Endodermal cell (in vitro differentiated cells): ENCODE results near the gene GPR63. TPM values are rescaled to one million over a fixed set of nuclear protein-coding genes. Genes with fewer than 3 reads are reported as not detected.

ENCODE experiments used
- DNase-seq: peaks from one replicate; pipeline ENCODE4 v3.0.0-alpha.2; 2017
- H3K27ac ChIP-seq: 2 replicates; pipeline ENCODE4 v1.5.1; 2013; ENCODE audit warnings: mild to moderate bottlenecking, low read depth, low read length, moderate library complexity
- H3K27me3 ChIP-seq: 2 replicates; pipeline ENCODE4 v1.6.1; 2013; ENCODE audit warnings: mild to moderate bottlenecking, low read length, moderate library complexity; ENCODE audit not compliant: insufficient read depth, control insufficient read depth, poor library complexity, severe bottlenecking
- H3K36me3 ChIP-seq: 2 replicates; pipeline ENCODE4 v1.7.0; 2013; ENCODE audit warnings: mild to moderate bottlenecking, low read length, moderate library complexity; ENCODE audit not compliant: control insufficient read depth, insufficient read depth
- H3K4me1 ChIP-seq: one replicate; pipeline ENCODE4 v1.7.0; 2013; ENCODE audit warnings: low read length; ENCODE audit not compliant: control insufficient read depth, insufficient read depth
- H3K4me3 ChIP-seq: 2 replicates; pipeline ENCODE4 v1.5.1; 2013; ENCODE audit warnings: mild to moderate bottlenecking, low read length, moderate library complexity
- H3K9ac ChIP-seq: 2 replicates; pipeline ENCODE4 v1.6.1; 2013; ENCODE audit warnings: mild to moderate bottlenecking, low read length, moderate library complexity; ENCODE audit not compliant: poor library complexity, severe bottlenecking; ENCODE audit errors: extremely low read depth
- H3K9me3 ChIP-seq: 2 replicates; pipeline ENCODE4 v1.6.1; 2013; ENCODE audit warnings: mild to moderate bottlenecking, low read length, moderate library complexity; ENCODE audit not compliant: control insufficient read depth
- H3K27ac Mint-ChIP-seq: 2 replicates; pipeline ENCODE4 v1.8.0; 2020; ENCODE audit warnings: mixed read lengths
- H3K27me3 Mint-ChIP-seq: 2 replicates; pipeline ENCODE4 v1.8.0; 2021; ENCODE audit warnings: mild to moderate bottlenecking, mixed read lengths; ENCODE audit not compliant: insufficient read depth
- H3K36me3 Mint-ChIP-seq: 2 replicates; pipeline ENCODE4 v1.8.0; 2020; ENCODE audit warnings: low read depth, mixed read lengths
- H3K4me1 Mint-ChIP-seq: 2 replicates; pipeline ENCODE4 v1.8.0; 2020; ENCODE audit warnings: mixed read lengths
- H3K4me3 Mint-ChIP-seq: 2 replicates; pipeline ENCODE4 v1.8.0; 2020; ENCODE audit warnings: mild to moderate bottlenecking, moderate library complexity, mixed read lengths
- H3K9me3 Mint-ChIP-seq: 2 replicates; pipeline ENCODE4 v1.8.0; 2020; ENCODE audit warnings: mild to moderate bottlenecking, mixed read lengths
- CTCF ChIP-seq: fragments of 200-600 bp; sonication (generic); conservative IDR thresholded peaks from 2 replicates; pipeline ENCODE4 v1.5.0; 2021; ENCODE audit warnings: antibody characterized with exemption, mild to moderate bottlenecking
- WGBS, 2 experiments: methylation state at CpG; one replicate each; pipeline versions ENCODE4 v1.1.5 to v1.1.7; 2013; ENCODE audit warnings: missing lambda C conversion rate in 2 of 2, mixed read lengths in 1 of 2; ENCODE audit not compliant: insufficient coverage in 1 of 2, insufficient read length in 1 of 2; 5-methylcytosine and 5-hydroxymethylcytosine counted together
- total RNA-seq, 2 donors: library from RNA; stranded (reverse); fragmentation: NEBNext Ultra II Directional in 1 of 2; extraction: Animal tissue kit (Norgen Biotek cat#: 25700) in 1 of 2; gene quantifications; 2 replicates in 1 of 2; 3 replicates in 1 of 2; pipeline ENCODE4 v1.2.1, GENCODE V29; 2021

Gene GPR63
- total RNA-seq, 2 donors from 2014 or later = 4.8 to 8.5 TPM

GRCh38 chr6:96811136-96811535 lies 26.1 kb downstream of the GPR63 start:
- Histone ChIP-seq H3K9ac (no peak overlapping the region), H3K4me1 (peaks cover under 1% of the 10 kb centered on the region), H3K27me3 (no peaks in the 10 kb centered on the region), H3K9me3 (no peaks in the 10 kb centered on the region), H3K27ac (no peak overlapping the region), H3K4me3 (no peak overlapping the region), H3K36me3 (no peaks in the 10 kb centered on the region)
- Mint-ChIP-seq H3K9me3 (no peaks in the 10 kb centered on the region), H3K27me3 (no peaks in the 10 kb centered on the region), H3K36me3 (no peaks in the 10 kb centered on the region), H3K4me3 (no peak overlapping the region), H3K27ac (no peak overlapping the region), H3K4me1 (peaks cover 6% of the 10 kb centered on the region)
- DNase-seq = no peak
- no peak for TF ChIP-seq CTCF
- WGBS, 2 experiments = 92 to 93% methylated on average over 4 to 5 of the region's 5 CpGs

GRCh38 chr6:96809119-96809518 lies 28.2 kb downstream of the GPR63 start:
- H3K27ac ChIP-seq = no peak overlapping the region
- H3K27ac Mint-ChIP-seq = no peak overlapping the region
- no peaks in the 10 kb centered on the region for H3K36me3 ChIP-seq
- no peak for DNase-seq
- no peaks in the 10 kb centered on the region for H3K9me3 Mint-ChIP-seq
- H3K27me3 ChIP-seq = no peaks in the 10 kb centered on the region
- H3K9me3 ChIP-seq = no peaks in the 10 kb centered on the region
- H3K27me3 Mint-ChIP-seq = no peaks in the 10 kb centered on the region
- no peak overlapping the region for H3K4me3 ChIP-seq
- H3K4me3 Mint-ChIP-seq = no peak overlapping the region
- no peak overlapping the region for H3K9ac ChIP-seq
- no peaks in the 10 kb centered on the region for H3K36me3 Mint-ChIP-seq
- no peak for TF ChIP-seq CTCF
- H3K4me1 Mint-ChIP-seq = peaks cover 4% of the 10 kb centered on the region
- H3K4me1 ChIP-seq = no peaks in the 10 kb centered on the region

- Mint-ChIP-seq H3K4me3 (no peak overlapping the region), H3K9me3 (no peaks in the 10 kb centered on the region), H3K4me1 (peaks cover 6% of the 10 kb centered on the region), H3K27me3 (no peaks in the 10 kb centered on the region), H3K36me3 (peaks cover 5% of the 10 kb centered on the region), H3K27ac (no peak overlapping the region)
- H3K9me3 ChIP-seq = no peaks in the 10 kb centered on the region
- H3K4me1 ChIP-seq = peaks cover 6% of the 10 kb centered on the region
- H3K27me3 ChIP-seq = no peaks in the 10 kb centered on the region
- no peak overlapping the region for H3K27ac ChIP-seq
- no peak for DNase-seq
- TF ChIP-seq CTCF = no peak
- H3K4me3 ChIP-seq = no peak overlapping the region
- peaks cover 4% of the 10 kb centered on the region for H3K36me3 ChIP-seq
- no peak overlapping the region for H3K9ac ChIP-seq
These were observed 34.2 kb downstream of the GPR63 start for GRCh38 chr6:96803106-96803481.
